Measurements from ENCODE around the gene EGFR. TPM values are rescaled to one million over a fixed set of nuclear protein-coding genes. Genes with fewer than 3 reads are reported as not detected.

EGFR gene
- polyA plus RNA-seq, 1 donor from 2014 or later: 0.22 TPM

GRCh38 chr7:55185941-55186609 is 167.3 kb downstream of the EGFR start:
- no peak overlapping the region for H3K27ac ChIP-seq (ENCODE audit: low read length)
- no peak overlapping the region for H2AFZ ChIP-seq (ENCODE audit: low read depth, low read length)
- H3K9me3 ChIP-seq (ENCODE audit: low read length): no peaks in the 10 kb centered on the region
- H3K27me3 ChIP-seq (ENCODE audit: insufficient read depth, low read depth, low read length): no peaks in the 10 kb centered on the region
- no peaks in the 10 kb centered on the region for H4K20me1 ChIP-seq (ENCODE audit: insufficient read depth)
- H3K9ac ChIP-seq (ENCODE audit: low read length): no peak overlapping the region
- no peaks in the 10 kb centered on the region for H3K36me3 ChIP-seq (ENCODE audit: insufficient read depth, low read length)
- no peak overlapping the region for H3K4me2 ChIP-seq (ENCODE audit: low read length)
- no peaks in the 10 kb centered on the region for H3F3A ChIP-seq (ENCODE audit: insufficient read depth, low read length, poor library complexity, severe bottlenecking)
- no peaks in the 10 kb centered on the region for H3K79me2 ChIP-seq (replicated peaks; ENCODE audit: insufficient read depth, low read length)
- TF ChIP-seq SMC3 (conservative IDR thresholded peaks at IDR 0.05; ENCODE audit: poor library complexity) (no peak), EP300 (conservative IDR thresholded peaks at IDR 0.05; ENCODE audit: poor library complexity, severe bottlenecking) (no peak), RAD21 (conservative IDR thresholded peaks at IDR 0.05) (no peak), TAF1 (IDR thresholded peaks at IDR 0.05; ENCODE audit: low read depth) (no peak), CTCF (IDR thresholded peaks at IDR 0.05; ENCODE audit: poor library complexity, severe bottlenecking) (no peak), MXI1 (conservative IDR thresholded peaks at IDR 0.05; ENCODE audit: poor library complexity, severe bottlenecking) (no peak), EZH2 (IDR thresholded peaks at IDR 0.05; ENCODE audit: borderline replicate concordance, insufficient read depth, low read length, poor library complexity, severe bottlenecking) (no peak), POLR2AphosphoS5 (IDR thresholded peaks at IDR 0.05) (no peak)
- TF ChIP-seq, protein P1, sequence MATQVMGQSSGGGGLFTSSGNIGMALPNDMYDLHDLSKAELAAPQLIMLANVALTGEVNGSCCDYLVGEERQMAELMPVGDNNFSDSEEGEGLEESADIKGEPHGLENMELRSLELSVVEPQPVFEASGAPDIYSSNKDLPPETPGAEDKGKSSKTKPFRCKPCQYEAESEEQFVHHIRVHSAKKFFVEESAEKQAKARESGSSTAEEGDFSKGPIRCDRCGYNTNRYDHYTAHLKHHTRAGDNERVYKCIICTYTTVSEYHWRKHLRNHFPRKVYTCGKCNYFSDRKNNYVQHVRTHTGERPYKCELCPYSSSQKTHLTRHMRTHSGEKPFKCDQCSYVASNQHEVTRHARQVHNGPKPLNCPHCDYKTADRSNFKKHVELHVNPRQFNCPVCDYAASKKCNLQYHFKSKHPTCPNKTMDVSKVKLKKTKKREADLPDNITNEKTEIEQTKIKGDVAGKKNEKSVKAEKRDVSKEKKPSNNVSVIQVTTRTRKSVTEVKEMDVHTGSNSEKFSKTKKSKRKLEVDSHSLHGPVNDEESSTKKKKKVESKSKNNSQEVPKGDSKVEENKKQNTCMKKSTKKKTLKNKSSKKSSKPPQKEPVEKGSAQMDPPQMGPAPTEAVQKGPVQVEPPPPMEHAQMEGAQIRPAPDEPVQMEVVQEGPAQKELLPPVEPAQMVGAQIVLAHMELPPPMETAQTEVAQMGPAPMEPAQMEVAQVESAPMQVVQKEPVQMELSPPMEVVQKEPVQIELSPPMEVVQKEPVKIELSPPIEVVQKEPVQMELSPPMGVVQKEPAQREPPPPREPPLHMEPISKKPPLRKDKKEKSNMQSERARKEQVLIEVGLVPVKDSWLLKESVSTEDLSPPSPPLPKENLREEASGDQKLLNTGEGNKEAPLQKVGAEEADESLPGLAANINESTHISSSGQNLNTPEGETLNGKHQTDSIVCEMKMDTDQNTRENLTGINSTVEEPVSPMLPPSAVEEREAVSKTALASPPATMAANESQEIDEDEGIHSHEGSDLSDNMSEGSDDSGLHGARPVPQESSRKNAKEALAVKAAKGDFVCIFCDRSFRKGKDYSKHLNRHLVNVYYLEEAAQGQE (IDR thresholded peaks at IDR 0.05; ENCODE audit: borderline replicate concordance): no peak
- no peaks in the 10 kb centered on the region for H3K9me2 ChIP-seq (ENCODE audit: insufficient read depth, low read length)
- no peak overlapping the region for H3K4me3 ChIP-seq (ENCODE audit: low read length)

DNA sequence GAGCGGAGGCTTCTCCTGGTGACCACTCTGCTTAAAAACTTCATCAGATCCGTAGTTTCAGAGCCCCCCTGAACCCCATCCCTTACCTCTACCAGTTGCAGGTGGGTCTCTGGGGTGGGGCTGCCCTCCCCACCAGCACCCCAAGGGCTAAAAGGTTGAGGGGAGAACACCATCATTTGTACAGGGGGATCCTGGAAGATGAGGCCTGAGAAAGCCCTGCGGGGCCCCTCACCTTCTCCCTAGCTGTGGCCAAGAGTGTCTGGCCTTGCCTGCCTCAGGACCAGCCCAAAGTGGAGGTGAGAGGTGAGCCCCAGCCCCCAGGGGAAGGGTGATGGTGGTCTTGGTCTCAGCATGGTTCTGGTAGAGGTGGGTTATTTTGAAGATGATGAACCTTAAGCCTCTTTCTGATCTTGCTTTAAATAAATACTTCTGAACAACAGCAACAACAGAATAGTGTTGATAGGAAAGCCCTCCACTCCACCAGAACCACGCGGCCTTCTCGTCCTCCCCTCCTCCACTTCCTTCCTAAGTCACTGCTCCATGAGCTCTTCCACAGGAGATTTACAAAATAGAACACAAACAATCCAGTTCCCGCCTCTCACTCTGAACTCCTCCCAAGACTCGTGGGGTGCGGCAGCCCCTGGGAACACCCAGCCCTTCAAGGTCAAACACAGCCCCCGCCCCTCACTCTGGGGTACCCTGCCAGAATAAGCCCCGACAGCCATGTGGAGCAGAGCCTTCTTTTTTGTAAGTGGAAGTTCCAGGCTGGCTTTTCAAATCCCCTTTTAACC is 169.1 kb downstream of the EGFR start:
- H2AFZ ChIP-seq (ENCODE audit: low read depth, low read length): no peak overlapping the region
- no peaks in the 10 kb centered on the region for H3K79me2 ChIP-seq (replicated peaks; ENCODE audit: insufficient read depth, low read length)
- no peaks in the 10 kb centered on the region for H4K20me1 ChIP-seq (ENCODE audit: insufficient read depth)
- no peak overlapping the region for H3K4me2 ChIP-seq (ENCODE audit: low read length)
- no peak overlapping the region for H3K9ac ChIP-seq (ENCODE audit: low read length)
- no peaks in the 10 kb centered on the region for H3K36me3 ChIP-seq (ENCODE audit: insufficient read depth, low read length)
- H3K27me3 ChIP-seq (ENCODE audit: insufficient read depth, low read depth, low read length): no peaks in the 10 kb centered on the region
- no peak overlapping the region for H3K27ac ChIP-seq (ENCODE audit: low read length)
- no peak overlapping the region for H3K4me3 ChIP-seq (ENCODE audit: low read length)
- no peak for TF ChIP-seq POLR2AphosphoS5 (IDR thresholded peaks at IDR 0.05)
- TF ChIP-seq SMC3 (conservative IDR thresholded peaks at IDR 0.05; ENCODE audit: poor library complexity): no peak
- TF ChIP-seq MXI1 (conservative IDR thresholded peaks at IDR 0.05; ENCODE audit: poor library complexity, severe bottlenecking): no peak
- no peak for TF ChIP-seq EP300 (conservative IDR thresholded peaks at IDR 0.05; ENCODE audit: poor library complexity, severe bottlenecking)
- no peak for TF ChIP-seq TAF1 (IDR thresholded peaks at IDR 0.05; ENCODE audit: low read depth)
- TF ChIP-seq EZH2 (IDR thresholded peaks at IDR 0.05; ENCODE audit: borderline replicate concordance, insufficient read depth, low read length, poor library complexity, severe bottlenecking): no peak
- TF ChIP-seq, protein P1 (IDR thresholded peaks at IDR 0.05; ENCODE audit: borderline replicate concordance): no peak
- TF ChIP-seq CTCF (IDR thresholded peaks at IDR 0.05; ENCODE audit: poor library complexity, severe bottlenecking): no peak
- TF ChIP-seq RAD21 (conservative IDR thresholded peaks at IDR 0.05): no peak
- no peaks in the 10 kb centered on the region for H3F3A ChIP-seq (ENCODE audit: insufficient read depth, low read length, poor library complexity, severe bottlenecking)
- no peaks in the 10 kb centered on the region for H3K9me2 ChIP-seq (ENCODE audit: insufficient read depth, low read length)
- no peaks in the 10 kb centered on the region for H3K9me3 ChIP-seq (ENCODE audit: low read length)

Data from neural cell (in vitro differentiated cells).